Calu3 (cell line): ENCODE results near the gene IL23R. TPM values are rescaled to one million over a fixed set of nuclear protein-coding genes. Genes with fewer than 3 reads are reported as not detected.

Experiments used
- BruUV-seq: library from RNA; stranded (reverse); fragments of 400-500 nt; replicated peaks from 2 replicates; lab custom pipeline; 2021; lab: Mats Ljungman, UMichigan
- CTCF ChIA-PET: fragments of 300-600 bp; sonication (Branson Sonifier 250); formaldehyde crosslinking; loops from one replicate; lab custom pipeline; 2022; ENCODE audit warnings: antibody characterized with exemption; lab: Charles Lee
- DNase-seq: peaks from one replicate; pipeline ENCODE4 v3.0.0; 2022
- H3K27ac Mint-ChIP-seq: one replicate; pipeline ENCODE4 v1.8.0; 2022; ENCODE audit warnings: mixed read lengths; ENCODE audit not compliant: unreplicated experiment
- H3K27me3 Mint-ChIP-seq: one replicate; pipeline ENCODE4 v1.8.0; 2022; ENCODE audit warnings: mixed read lengths; ENCODE audit not compliant: unreplicated experiment
- H3K36me3 Mint-ChIP-seq: one replicate; pipeline ENCODE4 v1.8.0; 2022; ENCODE audit warnings: mild to moderate bottlenecking, moderate library complexity, mixed read lengths; ENCODE audit not compliant: insufficient read depth, unreplicated experiment
- H3K4me1 Mint-ChIP-seq: one replicate; pipeline ENCODE4 v1.8.0; 2022; ENCODE audit warnings: mild to moderate bottlenecking, low read depth, mixed read lengths; ENCODE audit not compliant: unreplicated experiment
- H3K4me3 Mint-ChIP-seq: one replicate; pipeline ENCODE4 v1.8.0; 2022; ENCODE audit warnings: mild to moderate bottlenecking, low read depth, moderate library complexity, mixed read lengths; ENCODE audit not compliant: unreplicated experiment
- H3K9me3 Mint-ChIP-seq: one replicate; pipeline ENCODE4 v1.8.0; 2022; ENCODE audit warnings: low read depth, mixed read lengths; ENCODE audit not compliant: unreplicated experiment
- CTCF ChIP-seq: fragments of 200-600 bp; IDR thresholded peaks from one replicate; pipeline ENCODE4 v1.8.0; 2022; ENCODE audit warnings: antibody characterized with exemption; ENCODE audit not compliant: unreplicated experiment
- intact Hi-C: fragments of 100-400 bp; cut with micrococcal nuclease; formaldehyde crosslinking; loops from one replicate; pipeline ENCODE4 v1.10.0; 2022; ENCODE audit not compliant: unreplicated experiment
- total RNA-seq: library from RNA; stranded (reverse); gene quantifications from 2 replicates; pipeline ENCODE4 v1.2.3, GENCODE V29; 2022

Gene IL23R
- total RNA-seq, 1 experiment from 2014 or later = not detected

DNA sequence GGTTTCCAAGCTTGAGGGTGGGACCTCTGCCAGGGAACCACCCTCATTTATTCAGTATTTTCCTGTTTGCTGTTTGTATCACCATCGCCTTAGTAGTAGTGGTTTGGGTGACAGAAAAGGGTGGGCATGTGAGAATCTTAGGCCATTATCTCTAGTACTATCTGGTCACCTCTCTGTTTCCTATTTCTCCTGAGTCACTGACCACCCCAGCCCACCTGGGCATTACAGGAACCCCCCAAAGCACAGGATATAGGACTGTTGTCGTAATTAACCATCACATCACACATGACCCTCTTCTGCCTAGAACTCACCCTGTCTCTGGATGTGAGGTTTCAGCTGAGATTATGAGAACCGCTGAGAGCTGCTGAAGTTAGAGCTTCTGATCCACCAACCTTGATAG lies 60.4 kb downstream of the IL23R start:
- no TSS peak for BruUV-seq
- Mint-ChIP-seq H3K9me3 (no peaks in the 10 kb centered on the region), H3K27ac (no peak overlapping the region), H3K36me3 (no peaks in the 10 kb centered on the region), H3K4me1 (peaks cover 8% of the 10 kb centered on the region), H3K4me3 (no peak overlapping the region), H3K27me3 (peaks cover 25% of the 10 kb centered on the region)
- intact Hi-C loops = no loop called here
- TF ChIP-seq CTCF = no peak
- CTCF ChIA-PET = no interaction called here
- DNase-seq = no peak

GRCh38 chr1:67227196-67227595 lies 60.9 kb downstream of the IL23R start:
- no peak overlapping the region for H3K4me3 Mint-ChIP-seq
- no peaks in the 10 kb centered on the region for H3K9me3 Mint-ChIP-seq
- peaks cover 8% of the 10 kb centered on the region for H3K4me1 Mint-ChIP-seq
- no TSS peak for BruUV-seq
- no peak for DNase-seq
- CTCF ChIA-PET = no interaction called here
- H3K27me3 Mint-ChIP-seq = peaks cover 25% of the 10 kb centered on the region
- H3K36me3 Mint-ChIP-seq = no peaks in the 10 kb centered on the region
- TF ChIP-seq CTCF = no peak
- no peak overlapping the region for H3K27ac Mint-ChIP-seq
- intact Hi-C loops = no loop called here

- CTCF ChIA-PET = no interaction called here
- H3K27me3 Mint-ChIP-seq = peaks cover 25% of the 10 kb centered on the region
- no peak for TF ChIP-seq CTCF
- H3K27ac Mint-ChIP-seq = no peak overlapping the region
- intact Hi-C loops = no loop called here
- H3K4me3 Mint-ChIP-seq = no peak overlapping the region
- DNase-seq = no peak
- no peaks in the 10 kb centered on the region for H3K36me3 Mint-ChIP-seq
- no peaks in the 10 kb centered on the region for H3K9me3 Mint-ChIP-seq
- BruUV-seq = no TSS peak
- peaks cover 8% of the 10 kb centered on the region for H3K4me1 Mint-ChIP-seq
These were observed 62.5 kb downstream of the IL23R start for GRCh38 chr1:67228791-67229190.

DNA sequence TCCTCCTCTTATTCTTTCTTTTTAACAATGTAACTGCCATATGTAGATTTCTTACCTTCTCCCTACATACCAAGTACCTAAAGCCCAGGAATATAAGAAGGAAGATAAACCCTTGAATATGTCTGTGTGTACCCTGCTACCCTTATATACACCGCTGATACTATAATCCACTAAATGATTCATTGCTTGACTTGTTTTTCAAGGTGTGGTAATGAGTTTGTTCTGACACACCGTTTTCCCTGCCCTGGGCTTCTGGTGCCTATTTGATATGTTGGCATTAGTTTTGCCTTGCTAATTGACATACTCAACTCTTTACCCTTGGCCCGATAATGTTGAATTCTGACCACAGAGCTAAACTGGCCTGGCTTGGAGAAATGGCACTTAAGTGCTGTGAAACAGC lies 64.3 kb downstream of the IL23R start:
- peaks cover 8% of the 10 kb centered on the region for H3K4me1 Mint-ChIP-seq
- no peak overlapping the region for H3K27ac Mint-ChIP-seq
- no peaks in the 10 kb centered on the region for H3K9me3 Mint-ChIP-seq
- DNase-seq = no peak
- no TSS peak for BruUV-seq
- no peaks in the 10 kb centered on the region for H3K36me3 Mint-ChIP-seq
- intact Hi-C loops = loop anchor here (10.0 kb wide), 1 partner anchor 114 kb away; no protein-coding TSS in a partner anchor
- no peak overlapping the region for H3K4me3 Mint-ChIP-seq
- TF ChIP-seq CTCF = no peak
- peaks cover 19% of the 10 kb centered on the region for H3K27me3 Mint-ChIP-seq
- CTCF ChIA-PET = interaction anchor here (0.6 to 1.5 kb wide), 3 partner anchors 16 to 116 kb away, joined by 3 to 4 read pairs (median 3); no protein-coding TSS in a partner anchor
